Activated naive CD4-positive, alpha-beta T cell treated with anti-CD3 and anti-CD28 coated beads, Interleukin-2, amount 50 U/mL, for 16 hours (primary cell): Measurements from ENCODE around the gene LMX1B.

Source experiments
- DNase-seq: peaks from one replicate; pipeline ENCODE4 v3.0.0-alpha.2; 2020

Gene LMX1B

DNA sequence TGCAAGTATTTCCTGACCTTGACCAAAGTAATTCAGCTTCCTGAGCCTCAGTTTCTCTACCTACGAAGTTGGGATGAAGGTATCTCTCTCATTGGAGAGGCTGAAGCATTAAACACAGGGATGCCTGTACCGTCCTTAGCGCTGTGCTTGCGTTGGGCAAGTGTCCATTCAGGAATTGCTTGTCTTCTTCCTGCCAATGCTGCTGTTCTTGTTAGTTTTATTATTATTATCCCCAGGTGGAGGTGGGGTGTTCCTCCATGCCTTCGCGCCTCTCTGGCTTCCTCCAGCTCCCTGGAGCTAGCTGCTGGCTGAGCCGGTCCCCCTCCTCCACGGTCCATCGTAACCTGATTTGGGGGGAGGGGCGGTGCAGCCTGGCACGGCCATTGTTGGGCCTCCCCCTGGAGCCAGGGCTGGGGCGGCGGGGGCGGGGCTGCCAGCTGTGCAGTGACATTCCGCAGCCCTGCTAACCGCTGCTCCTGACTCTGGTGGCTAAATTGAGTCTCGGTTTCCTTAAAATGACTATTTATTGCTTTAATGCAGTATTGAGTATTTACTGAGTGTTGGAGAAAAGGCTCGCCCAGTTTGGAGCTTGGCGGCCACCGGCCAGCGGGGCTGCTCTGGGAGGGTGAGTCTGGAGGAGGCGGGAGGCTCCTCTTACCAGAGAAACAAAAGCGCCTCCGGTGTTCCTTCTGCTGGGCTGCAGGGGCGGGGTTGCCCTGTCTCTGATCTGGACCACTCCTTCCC is 51.3 kb downstream of the LMX1B start:
- DNase-seq: no peak

GRCh38 chr9:126665644-126666035 is 51.9 kb downstream of the LMX1B start:
- DNase-seq: no peak

GRCh38 chr9:126666155-126666803 is 52.6 kb downstream of the LMX1B start:
- no peak for DNase-seq

GRCh38 chr9:126667190-126668055 is 53.7 kb downstream of the LMX1B start:
- DNase-seq: no peak

- no peak for DNase-seq
These were observed 54.3 kb downstream of the LMX1B start for GRCh38 chr9:126668058-126668457.

GRCh38 chr9:126669108-126669507 is 55.4 kb downstream of the LMX1B start:
- DNase-seq: no peak

GRCh38 chr9:126670270-126670669 is 56.5 kb downstream of the LMX1B start:
- no peak for DNase-seq

DNA sequence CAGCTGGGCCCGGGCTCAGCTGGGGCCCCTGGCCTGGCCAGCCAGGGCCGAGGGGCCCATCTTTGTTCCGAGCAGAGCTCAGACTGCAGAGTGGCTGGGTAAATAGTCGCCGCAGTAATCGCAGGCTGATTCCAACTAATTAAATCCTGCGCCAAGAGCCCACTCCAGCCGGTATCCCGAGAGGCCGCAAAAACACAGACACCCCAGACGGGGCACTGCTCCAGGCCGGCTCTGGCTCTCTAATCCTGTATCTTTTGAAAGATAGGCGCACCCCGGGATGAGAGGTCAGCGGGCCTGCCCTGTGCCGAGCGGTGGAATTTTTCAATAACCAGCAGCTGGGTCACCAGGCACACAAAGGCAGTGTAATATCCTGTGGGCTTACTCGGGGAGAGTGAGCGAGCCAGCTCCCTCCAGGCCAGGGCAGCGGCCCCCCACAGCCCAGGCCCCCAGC is 57.7 kb downstream of the LMX1B start:
- DNase-seq: no peak

DNA sequence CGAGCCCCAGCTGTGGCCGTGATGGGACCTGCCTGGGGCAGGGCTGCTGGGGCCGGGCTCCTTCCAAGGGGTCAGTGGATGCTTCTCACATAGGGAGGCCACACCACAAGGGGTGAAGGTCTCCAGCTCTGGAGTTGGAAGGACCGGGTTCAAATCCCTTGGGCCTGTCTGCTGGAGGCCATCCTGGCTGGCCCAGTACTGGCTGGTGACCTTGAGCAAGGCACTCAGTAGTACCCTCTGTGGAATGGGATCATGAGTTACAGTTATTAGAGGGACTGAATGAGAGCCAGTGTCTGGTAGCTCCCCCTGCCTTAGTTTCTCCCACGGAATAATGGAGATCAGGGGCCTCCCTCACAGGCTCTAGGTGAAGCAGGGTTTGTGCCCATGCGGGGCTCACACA is 58.3 kb downstream of the LMX1B start:
- DNase-seq: no peak

GRCh38 chr9:126672634-126673284 is 59.0 kb downstream of the LMX1B start:
- DNase-seq: no peak

DNA sequence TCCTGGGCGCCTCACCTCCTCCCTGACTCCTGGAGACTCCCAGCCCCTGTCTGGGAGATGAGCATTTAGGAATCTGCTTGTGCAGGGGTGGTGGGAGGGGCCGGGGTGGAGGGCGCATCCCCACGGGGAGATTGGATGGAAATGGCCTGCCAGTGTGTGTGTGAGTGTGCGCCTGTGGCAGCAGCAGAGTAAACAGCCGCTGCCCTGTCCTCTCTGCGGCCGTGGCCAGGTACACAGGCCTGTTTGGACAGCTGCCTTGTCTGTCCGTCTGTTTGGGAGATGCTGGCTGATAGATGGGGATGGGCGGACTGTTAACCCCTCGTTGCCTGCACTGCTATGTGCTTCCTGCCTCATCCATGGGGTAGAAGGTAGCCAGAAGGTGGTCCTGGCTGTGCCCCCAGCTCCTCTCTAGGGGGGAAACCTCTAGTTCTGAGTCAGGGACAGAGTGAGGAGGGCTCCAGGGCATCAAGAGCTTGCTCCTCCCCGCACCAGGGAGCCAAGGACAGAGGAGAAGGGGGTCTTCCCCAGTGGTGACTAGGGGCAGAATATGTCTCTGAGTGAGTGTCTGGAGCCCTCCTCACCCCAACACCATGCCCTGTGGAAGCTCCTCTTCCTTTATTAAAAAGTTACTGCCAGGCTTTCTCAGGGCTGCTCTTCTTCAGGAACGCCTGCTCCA is 60.1 kb downstream of the LMX1B start:
- no peak for DNase-seq

DNA sequence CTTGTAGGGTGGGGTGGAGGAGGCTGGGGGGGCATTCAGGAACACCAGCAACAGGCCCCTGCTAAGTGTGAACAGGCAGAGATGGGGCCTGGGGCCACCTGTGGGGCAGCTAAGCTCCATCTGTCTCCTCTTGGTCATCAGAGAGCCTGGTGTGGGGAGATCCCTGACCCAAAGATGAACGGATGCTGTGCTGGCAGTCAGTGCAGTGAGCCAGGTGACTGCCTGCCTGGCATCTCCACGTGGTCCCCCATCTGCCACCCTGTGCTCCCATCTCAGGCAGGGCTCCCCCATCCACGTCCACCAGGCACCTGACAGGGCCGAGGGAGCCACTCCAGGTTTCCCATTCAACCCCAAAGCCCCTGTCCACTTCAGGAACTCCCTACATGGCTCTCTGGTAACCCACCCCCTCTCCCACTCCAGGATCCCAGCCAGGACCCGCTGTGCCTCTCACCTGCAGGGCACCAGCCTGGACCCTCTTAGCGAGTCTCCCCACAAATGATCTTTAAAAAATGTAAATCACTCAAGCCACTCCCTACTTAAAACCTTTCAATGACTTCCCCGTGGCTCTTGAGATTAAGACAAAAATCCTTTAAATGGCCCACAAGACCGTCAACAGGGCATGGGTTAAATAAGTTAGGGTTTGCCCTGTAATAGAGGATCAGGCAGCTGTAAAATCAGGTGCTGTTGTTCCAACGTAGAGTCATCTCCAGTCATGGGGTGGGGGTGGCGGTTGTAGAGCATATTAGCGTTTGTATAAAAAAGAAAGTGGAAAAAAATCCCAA is 60.8 kb downstream of the LMX1B start:
- no peak for DNase-seq

- no peak for DNase-seq
These were observed 61.4 kb downstream of the LMX1B start for GRCh38 chr9:126675147-126675467.

GRCh38 chr9:126676102-126676684 is 62.5 kb downstream of the LMX1B start:
- DNase-seq: no peak

DNA sequence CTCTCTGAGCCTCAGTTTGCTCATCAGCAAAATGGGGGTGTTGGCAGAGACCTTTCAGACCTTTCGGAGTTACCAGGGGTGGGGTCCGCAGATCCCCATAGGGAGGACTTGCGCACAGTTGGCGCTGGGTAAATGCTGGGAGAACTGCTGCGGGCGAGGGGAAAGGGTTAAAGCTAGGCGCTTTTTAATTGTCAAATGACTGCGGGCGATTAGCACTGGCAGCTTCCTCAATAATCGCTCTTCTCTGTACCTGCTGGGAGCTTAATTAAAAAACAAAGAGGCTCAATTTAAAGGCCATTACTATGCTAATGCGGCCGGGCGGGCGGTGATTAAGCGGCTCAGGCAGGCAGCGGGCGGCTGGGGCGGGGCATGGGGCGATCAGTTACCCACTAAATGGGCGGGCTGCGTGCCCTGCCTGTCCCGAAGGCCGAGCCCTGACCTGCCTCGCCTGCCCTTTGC is 63.0 kb downstream of the LMX1B start:
- DNase-seq: no peak

DNA sequence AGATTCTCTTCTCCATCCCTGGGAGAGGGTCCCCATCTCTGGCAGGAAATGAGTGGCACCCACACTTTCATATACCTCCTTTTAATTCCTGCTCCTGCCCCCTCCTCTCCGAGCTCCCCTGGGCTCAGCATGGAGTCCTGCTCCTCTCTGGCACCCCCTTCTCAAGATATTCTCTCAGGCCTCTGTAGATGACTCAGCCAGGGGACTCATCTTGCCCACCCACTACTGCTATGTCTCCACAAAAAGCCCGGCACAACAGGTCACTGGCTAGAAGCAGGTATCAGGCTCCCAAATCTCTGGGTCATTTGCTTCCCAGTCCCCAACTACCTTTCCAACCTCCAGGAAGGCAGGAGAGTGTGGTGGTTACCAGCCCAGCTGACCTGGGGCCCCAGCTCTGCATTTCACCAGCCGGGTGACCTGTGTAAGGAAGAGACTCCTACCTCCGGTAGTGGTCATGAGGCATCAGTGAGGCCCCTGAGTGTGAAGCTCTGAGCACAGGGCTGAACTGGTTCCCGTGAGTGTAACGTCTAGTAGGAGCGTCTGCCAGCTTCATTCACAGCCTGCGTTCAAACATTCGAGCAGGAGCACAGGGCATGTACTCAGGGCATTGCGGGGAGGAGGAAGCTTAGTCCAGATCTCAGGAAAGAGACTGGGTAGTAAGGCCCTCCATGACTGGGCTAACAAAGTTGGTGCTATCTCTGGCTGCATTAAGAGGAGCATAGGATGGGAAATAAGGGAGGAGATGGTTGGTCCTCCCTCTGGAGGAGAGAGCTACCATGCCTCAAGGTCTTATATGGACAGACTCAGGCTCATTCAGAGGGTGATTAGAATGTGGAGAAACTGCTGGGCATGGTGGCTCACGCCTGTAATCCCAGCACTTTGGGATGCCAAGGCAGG is 63.7 kb downstream of the LMX1B start:
- DNase-seq: no peak

- DNase-seq: no peak
These were observed 65.3 kb downstream of the LMX1B start for GRCh38 chr9:126678989-126679388.

DNA sequence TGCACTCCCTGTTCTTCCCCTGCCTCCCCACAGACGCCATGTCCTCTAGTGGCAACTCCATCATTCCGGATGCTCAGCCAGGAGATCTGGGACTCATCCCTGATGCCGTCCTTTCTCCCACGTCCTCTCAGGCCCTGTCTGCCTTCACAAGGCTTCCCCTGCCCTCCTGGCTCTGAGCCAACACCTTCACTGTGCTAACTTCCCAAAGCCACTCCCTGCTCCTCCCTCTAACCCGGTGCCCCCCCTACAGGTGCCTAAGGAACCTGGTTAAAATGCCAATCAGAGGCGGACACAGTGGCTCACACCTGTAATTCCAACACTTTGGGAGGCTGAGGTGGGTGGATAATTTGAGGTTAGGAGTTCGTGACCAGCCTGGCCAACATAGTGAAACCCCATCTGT is 67.6 kb downstream of the LMX1B start:
- no peak for DNase-seq

DNA sequence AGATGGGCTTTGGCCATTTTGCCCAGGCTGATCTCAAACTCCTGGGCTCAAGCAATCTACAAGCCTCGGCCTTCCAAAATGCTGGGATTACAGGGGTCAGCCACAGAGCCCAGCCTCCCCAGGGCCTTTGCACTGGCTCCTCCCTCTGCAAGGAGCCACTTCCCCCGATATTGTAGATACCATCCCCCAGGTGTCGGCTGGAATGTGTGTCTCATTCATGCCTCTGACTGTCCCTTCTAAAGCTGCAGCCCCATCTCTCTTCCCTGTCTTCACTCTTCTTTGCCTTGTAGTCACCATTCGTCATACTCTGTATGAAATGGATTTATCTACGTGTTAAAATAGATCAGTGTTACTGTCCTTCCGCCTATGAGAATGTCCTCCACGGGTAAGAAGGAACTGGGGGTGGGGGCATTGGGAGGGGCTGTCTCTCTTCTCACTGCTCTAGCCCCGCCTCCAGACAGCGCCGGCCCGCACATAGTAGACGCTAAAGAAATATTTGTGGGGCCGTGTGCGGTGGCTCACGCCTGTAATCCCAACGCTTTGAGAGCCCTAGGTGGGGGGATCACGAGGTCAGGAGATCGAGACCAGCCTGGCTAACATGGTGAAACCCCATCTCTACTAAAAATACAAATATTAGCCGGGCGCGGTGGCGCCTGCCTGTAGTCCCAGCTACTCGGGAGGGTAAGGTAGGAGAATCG is 68.5 kb downstream of the LMX1B start:
- no peak for DNase-seq
